CD4-positive, alpha-beta T cell treated with Interleukin-4 for 4 hours (primary cell): ENCODE measurements around the gene TPPP2.
A peak's percentile ranks its signal among the peaks of the same experiment; 100 is the strongest.

ENCODE experiments used
- DNase-seq: peaks from one replicate; pipeline ENCODE4 v3.0.0-alpha.2; 2020

The TPPP2 gene

GRCh38 chr14:21059842-21060613, 30.0 kb downstream of the TPPP2 start:
- no peak for DNase-seq

GRCh38 chr14:21060614-21061346, 30.8 kb downstream of the TPPP2 start:
- no peak for DNase-seq

GRCh38 chr14:21061347-21061668, 31.3 kb downstream of the TPPP2 start:
- no peak for DNase-seq

- no peak for DNase-seq
Measured at GRCh38 chr14:21063479-21063878, 33.5 kb downstream of the TPPP2 start.

- DNase-seq, result no peak
Measured at GRCh38 chr14:21066882-21067502, 37.0 kb downstream of the TPPP2 start.

- DNase-seq, result peak; percentile 73
Measured at GRCh38 chr14:21068521-21069387, 38.7 kb downstream of the TPPP2 start.

- DNase-seq, result no peak
Measured at GRCh38 chr14:21069388-21070082, 39.5 kb downstream of the TPPP2 start.

GRCh38 chr14:21070083-21070609, 40.1 kb downstream of the TPPP2 start, which contains the start of gene ARHGEF40:
TSS of gene ARHGEF40 (plus strand) at chr14:21070304. CDS start at chr14:21070397, 93 bp downstream.
- DNase-seq, result no peak

GRCh38 chr14:21070610-21071224, 40.7 kb downstream of the TPPP2 start:
- DNase-seq, result no peak

- DNase-seq, result peak; percentile 56
Measured at GRCh38 chr14:21071225-21072030, 41.4 kb downstream of the TPPP2 start.

- DNase-seq, result no peak
Measured at GRCh38 chr14:21072031-21072473, 42.0 kb downstream of the TPPP2 start.

- no peak for DNase-seq
Measured at GRCh38 chr14:21072781-21073339, 42.8 kb downstream of the TPPP2 start.

- no peak for DNase-seq
Measured at GRCh38 chr14:21073921-21074320, 43.9 kb downstream of the TPPP2 start.

GRCh38 chr14:21074398-21075272, 44.6 kb downstream of the TPPP2 start:
- DNase-seq, result no peak

- no peak for DNase-seq
Measured at GRCh38 chr14:21075719-21076437, 45.9 kb downstream of the TPPP2 start.

GRCh38 chr14:21077672-21078071, 47.7 kb downstream of the TPPP2 start:
- no peak for DNase-seq

- DNase-seq, result no peak
Measured at GRCh38 chr14:21078287-21078686, 48.3 kb downstream of the TPPP2 start.

GRCh38 chr14:21078726-21079125, 48.7 kb downstream of the TPPP2 start:
- DNase-seq, result no peak
